ENCODE data around the gene ASNS.

Gene ASNS

GRCh38 chr7:97844036-97844435 is 28.2 kb downstream of the ASNS start:
- DNase-seq (ENCODE audit: low read depth in 2 of 3, low spot score in 2 of 3), result no peak

GRCh38 chr7:97842772-97843345 is 29.3 kb downstream of the ASNS start:
- no peak for DNase-seq (ENCODE audit: low read depth in 2 of 3, low spot score in 2 of 3)

- DNase-seq (ENCODE audit: low read depth in 2 of 3, low spot score in 2 of 3), result no peak
Observed at GRCh38 chr7:97842006-97842405, 30.2 kb downstream of the ASNS start.

GRCh38 chr7:97835296-97836138 is 36.7 kb downstream of the ASNS start:
- DNase-seq (ENCODE audit: low read depth in 2 of 3, low spot score in 2 of 3), result no peak

GRCh38 chr7:97819161-97819560 is 53.0 kb downstream of the ASNS start:
- DNase-seq (ENCODE audit: low read depth in 2 of 3, low spot score in 2 of 3), result no peak

GRCh38 chr7:97818066-97818663 is 54.0 kb downstream of the ASNS start:
- DNase-seq (ENCODE audit: low read depth in 2 of 3, low spot score in 2 of 3), result no peak

Measured in activated CD8-positive, alpha-beta memory T cell treated with anti-CD3 and anti-CD28 coated beads for 48 hours (primary cell).